ENCODE data around the gene S100A14. TPM values are rescaled to one million over a fixed set of nuclear protein-coding genes. Genes with fewer than 3 reads are reported as not detected.

S100A14 gene
- total RNA-seq, 4 donors from 2014 or later: 112 to 175 (median 132) TPM

- TF ChIP-seq CTCF (IDR thresholded peaks at IDR 0.05) (no peak), POLR2A (IDR thresholded peaks at IDR 0.05) (no peak)
- Histone ChIP-seq H3K27ac (peak overlapping the region; percentile 1 to 55 (median 51)), H3K27me3 (no peaks in the 10 kb centered on the region), H3K36me3 (no peaks in the 10 kb centered on the region), H3K4me1 (peaks cover 9 to 31% of the 10 kb centered on the region in 2 donors), H3K9me3 (no peaks in the 10 kb centered on the region), H3K4me3 (replicated peaks in 1 of 3) (no peak overlapping the region)
- intact Hi-C loops (cut with DNase I): no loop called here
- peak; percentile 46 to 66 for DNase-seq
- WGBS, 2 donors: 74 to 80% methylated on average over 3 of the region's 3 CpGs
Measured at GRCh38 chr1:153652805-153653500, 36.8 kb upstream of the S100A14 start.

GRCh38 chr1:153651771-153652170 lies 35.6 kb upstream of the S100A14 start:
- TF ChIP-seq CTCF (IDR thresholded peaks at IDR 0.05) (no peak), POLR2A (IDR thresholded peaks at IDR 0.05) (no peak)
- DNase-seq: no peak
- no peak overlapping the region for H3K4me3 ChIP-seq (replicated peaks in 1 of 3)
- 84 to 91% methylated on average over 1 of the region's 1 CpG for WGBS, 2 donors
- intact Hi-C loops (cut with DNase I): no loop called here
- H3K9me3 ChIP-seq: no peaks in the 10 kb centered on the region
- H3K4me1 ChIP-seq: peaks cover 17 to 41% of the 10 kb centered on the region in 2 donors
- no peaks in the 10 kb centered on the region for H3K27me3 ChIP-seq
- H3K27ac ChIP-seq: no peak overlapping the region
- no peaks in the 10 kb centered on the region for H3K36me3 ChIP-seq

GRCh38 chr1:153649863-153650235 lies 33.7 kb upstream of the S100A14 start:
- H3K4me3 ChIP-seq (replicated peaks in 1 of 3): no peak overlapping the region
- WGBS, 2 donors: 70 to 87% methylated on average over 2 of the region's 2 CpGs
- peak; percentile 42 to 77 for DNase-seq
- peaks cover 21 to 46% of the 10 kb centered on the region in 2 donors for H3K4me1 ChIP-seq
- TF ChIP-seq POLR2A (IDR thresholded peaks at IDR 0.05) (no peak), CTCF (IDR thresholded peaks at IDR 0.05) (no peak)
- H3K9me3 ChIP-seq: no peaks in the 10 kb centered on the region
- H3K36me3 ChIP-seq: peaks cover 11 to 12% of the 10 kb centered on the region in 2 donors
- H3K27ac ChIP-seq: peak overlapping the region in 2 of 3 donors; percentile 46 to 64
- no peaks in the 10 kb centered on the region for H3K27me3 ChIP-seq
- intact Hi-C loops (cut with DNase I): no loop called here

GRCh38 chr1:153649137-153649862 lies 33.2 kb upstream of the S100A14 start:
- H3K4me1 ChIP-seq: peaks cover 21 to 46% of the 10 kb centered on the region in 2 donors
- WGBS, 2 donors: 63 to 67% methylated on average over 2 to 3 of the region's 3 CpGs
- no peak overlapping the region for H3K4me3 ChIP-seq (replicated peaks in 1 of 3)
- intact Hi-C loops (cut with DNase I): no loop called here
- H3K27me3 ChIP-seq: no peaks in the 10 kb centered on the region
- H3K9me3 ChIP-seq: no peaks in the 10 kb centered on the region
- TF ChIP-seq POLR2A (IDR thresholded peaks at IDR 0.05): no peak
- TF ChIP-seq CTCF (IDR thresholded peaks at IDR 0.05): no peak
- H3K36me3 ChIP-seq: peaks cover 12 to 16% of the 10 kb centered on the region in 2 donors
- H3K27ac ChIP-seq: peak overlapping the region; percentile 10 to 64 (median 46)
- no peak for DNase-seq
